GM21528 (cell line): ENCODE data around the gene PACRG.
"Not testable (repeated sequence)": the region's sequence is repeated elsewhere in the genome, so short reads cannot be mapped to it uniquely, and the experiment has no call there.

ENCODE experiments used
- ATAC-seq: cut with Tn5 transposase; IDR thresholded peaks from one replicate; pipeline ENCODE4 v1.9.1; 2021; ENCODE audit warnings: mild to moderate bottlenecking, moderate library complexity; ENCODE audit not compliant: unreplicated experiment, low FRiP score

The PACRG gene

GRCh38 chr6:163296835-163297519 lies 569.2 kb downstream of the PACRG start:
- ATAC-seq: no peak

- no peak for ATAC-seq
Measured at GRCh38 chr6:163298079-163298830, 570.5 kb downstream of the PACRG start.

GRCh38 chr6:163300838-163301237 lies 573.1 kb downstream of the PACRG start:
- no peak for ATAC-seq

DNA sequence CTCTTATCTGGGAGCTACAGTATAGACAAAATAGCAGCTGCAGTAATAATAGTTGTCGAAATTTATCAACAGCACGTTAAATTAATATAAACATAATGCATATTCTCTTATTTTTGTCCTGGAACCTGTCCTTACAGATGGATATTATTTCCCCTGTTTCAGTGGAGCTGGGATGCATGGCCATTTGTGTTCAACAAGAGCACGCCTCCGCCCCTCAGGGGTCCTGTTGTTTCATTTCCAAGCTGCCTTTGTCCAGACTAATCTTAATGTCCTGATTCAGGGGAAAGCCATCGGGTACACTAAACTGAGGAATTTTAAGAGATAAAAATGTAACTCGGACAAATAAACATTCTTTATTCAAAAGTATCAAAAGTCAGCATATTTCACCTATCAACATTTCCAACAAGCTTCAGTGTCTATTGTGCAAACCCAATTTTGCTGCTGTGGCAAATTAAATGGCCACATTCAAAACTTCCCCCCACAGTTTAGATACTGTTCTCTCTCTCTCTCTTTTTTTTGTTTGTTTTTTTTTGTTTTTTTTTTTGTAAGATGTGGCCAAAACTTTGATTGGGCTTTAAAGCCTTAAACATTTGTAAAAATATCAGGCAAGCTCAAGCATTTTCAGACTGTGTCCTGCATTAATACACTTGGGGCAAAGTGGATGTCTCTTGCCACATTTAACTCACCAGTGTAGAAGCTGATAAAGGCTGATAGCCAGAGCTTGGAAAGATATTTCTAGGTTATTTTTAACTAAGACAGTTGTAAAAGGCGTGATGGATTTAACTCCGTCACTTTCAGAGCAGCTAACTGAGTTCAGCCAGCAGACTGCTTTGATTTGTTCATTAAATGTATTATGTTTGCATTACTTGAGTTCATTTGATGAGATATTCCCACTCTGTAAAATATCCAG lies 574.2 kb downstream of the PACRG start:
- ATAC-seq: no peak

DNA sequence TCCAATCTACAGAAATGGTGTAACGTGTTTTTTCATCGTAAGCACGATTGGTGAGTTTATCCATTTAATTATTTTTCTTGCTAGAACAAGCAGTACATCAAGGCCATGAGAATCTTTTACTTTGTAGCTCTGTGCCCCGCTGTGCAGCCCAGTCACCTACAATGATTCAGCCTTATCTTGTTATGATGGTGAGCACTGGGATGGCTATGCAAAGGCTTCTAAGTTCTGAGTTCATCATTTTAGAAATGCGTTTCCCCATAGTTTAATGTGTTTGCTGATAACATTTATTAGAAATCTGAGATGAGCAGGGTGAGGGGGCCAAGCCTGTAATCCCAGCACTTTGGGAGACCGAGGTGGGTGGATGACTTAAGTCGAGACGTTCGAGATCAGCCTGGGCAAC lies 575.0 kb downstream of the PACRG start:
- no peak for ATAC-seq

GRCh38 chr6:163306000-163306399 lies 578.2 kb downstream of the PACRG start:
- ATAC-seq: no peak

GRCh38 chr6:163308629-163309440 lies 581.1 kb downstream of the PACRG start:
- ATAC-seq: no peak

GRCh38 chr6:163309491-163310026 lies 581.8 kb downstream of the PACRG start:
- no peak for ATAC-seq

DNA sequence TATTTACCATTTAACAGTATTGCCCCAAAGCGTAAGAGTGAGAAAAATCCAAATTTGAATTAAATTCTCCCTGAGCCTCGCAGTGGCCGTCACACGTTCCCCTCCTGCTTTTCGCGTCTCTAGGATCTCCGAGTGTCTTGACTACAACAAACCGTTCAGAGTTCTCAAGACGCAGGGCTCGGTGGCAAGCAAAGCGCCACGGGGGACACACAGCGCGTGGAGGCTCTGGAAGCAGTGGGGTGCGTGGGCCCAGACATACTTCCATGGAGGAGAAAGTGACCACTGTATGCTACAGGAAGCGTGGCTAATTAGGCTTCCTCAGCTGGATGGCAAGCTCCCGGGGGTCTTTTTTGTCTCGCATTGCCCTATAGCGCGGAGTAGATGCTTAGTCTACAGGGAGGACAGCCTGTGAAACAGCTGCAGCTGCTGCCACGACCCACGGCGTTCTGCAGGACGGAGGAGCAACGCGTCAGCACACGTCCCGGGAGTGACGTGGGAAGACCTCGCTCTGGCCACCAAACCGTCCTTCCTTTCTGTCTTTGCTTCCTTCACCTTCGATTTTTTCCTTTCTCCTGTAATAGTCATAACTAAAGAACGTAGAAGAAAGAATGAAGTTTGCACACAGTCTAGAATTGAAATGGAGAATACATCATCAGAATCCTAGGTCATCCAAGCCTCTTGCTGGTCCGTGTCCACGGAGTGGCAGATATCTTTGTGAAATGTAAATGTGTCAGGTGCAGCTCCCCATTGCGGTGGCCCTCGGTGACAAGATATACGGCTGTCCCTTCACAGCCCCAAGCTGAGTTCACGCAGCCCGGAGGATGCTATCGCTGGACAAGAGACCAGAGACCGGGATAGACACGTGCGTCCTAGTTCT lies 582.6 kb downstream of the PACRG start:
- no peak for ATAC-seq

- no peak for ATAC-seq
Measured at GRCh38 chr6:163310973-163311383, 583.2 kb downstream of the PACRG start.

DNA sequence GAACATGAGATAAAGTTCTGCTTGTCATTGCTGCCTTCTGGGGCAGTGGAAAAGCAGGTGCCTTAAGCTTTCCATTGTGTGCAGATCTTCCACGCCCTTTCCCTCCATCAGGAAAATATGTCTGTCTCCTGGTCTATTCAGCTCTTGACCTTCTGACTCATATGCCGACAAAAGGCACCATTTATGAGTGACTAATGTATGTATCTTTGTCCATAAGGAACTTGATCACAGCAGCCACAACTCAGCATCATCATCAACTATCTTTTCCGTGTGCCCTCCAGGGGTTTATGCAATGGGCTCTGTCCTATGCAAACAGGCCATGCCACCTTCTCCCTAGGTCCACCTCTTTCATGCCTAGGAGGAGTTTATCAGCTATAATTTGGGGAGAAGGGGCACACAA lies 584.1 kb downstream of the PACRG start:
- ATAC-seq: no peak

DNA sequence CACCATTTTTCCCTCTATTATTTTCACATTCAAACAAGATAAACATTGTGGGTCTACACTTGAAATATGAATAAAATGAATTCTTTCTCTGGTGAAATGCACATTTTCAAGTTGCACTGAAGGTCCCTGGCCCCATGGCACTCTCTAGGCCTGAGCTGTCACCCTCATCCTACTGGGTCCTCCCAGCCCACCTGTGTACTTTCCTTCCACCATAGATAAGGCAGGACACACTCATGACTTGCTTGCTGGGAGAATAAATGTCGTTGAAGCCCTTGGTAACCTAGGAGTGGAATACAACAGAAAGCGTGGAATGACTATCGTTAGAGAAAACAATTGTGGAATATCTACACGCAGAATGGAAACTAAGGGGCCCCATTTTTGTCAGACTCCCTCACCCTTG lies 585.8 kb downstream of the PACRG start:
- no peak for ATAC-seq

DNA sequence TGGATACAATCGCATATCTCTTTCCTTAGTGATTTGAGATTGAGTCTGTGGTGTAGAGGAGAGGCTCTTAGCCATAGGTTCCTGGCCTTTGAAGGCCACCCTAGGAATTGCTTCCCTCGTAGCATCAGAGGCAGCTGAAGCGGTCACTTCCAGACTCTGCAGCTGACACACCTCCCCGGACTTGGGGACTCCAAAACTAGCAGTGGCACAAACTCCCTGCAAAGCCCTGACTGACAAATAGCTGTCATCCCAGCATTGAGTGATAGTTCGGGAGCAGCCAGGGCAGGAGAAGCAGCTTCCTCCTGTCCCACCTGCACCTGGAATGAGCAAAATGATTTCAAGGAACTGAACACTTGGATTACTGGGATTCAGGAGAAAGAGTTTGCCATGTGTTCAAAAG lies 586.2 kb downstream of the PACRG start:
- no peak for ATAC-seq

DNA sequence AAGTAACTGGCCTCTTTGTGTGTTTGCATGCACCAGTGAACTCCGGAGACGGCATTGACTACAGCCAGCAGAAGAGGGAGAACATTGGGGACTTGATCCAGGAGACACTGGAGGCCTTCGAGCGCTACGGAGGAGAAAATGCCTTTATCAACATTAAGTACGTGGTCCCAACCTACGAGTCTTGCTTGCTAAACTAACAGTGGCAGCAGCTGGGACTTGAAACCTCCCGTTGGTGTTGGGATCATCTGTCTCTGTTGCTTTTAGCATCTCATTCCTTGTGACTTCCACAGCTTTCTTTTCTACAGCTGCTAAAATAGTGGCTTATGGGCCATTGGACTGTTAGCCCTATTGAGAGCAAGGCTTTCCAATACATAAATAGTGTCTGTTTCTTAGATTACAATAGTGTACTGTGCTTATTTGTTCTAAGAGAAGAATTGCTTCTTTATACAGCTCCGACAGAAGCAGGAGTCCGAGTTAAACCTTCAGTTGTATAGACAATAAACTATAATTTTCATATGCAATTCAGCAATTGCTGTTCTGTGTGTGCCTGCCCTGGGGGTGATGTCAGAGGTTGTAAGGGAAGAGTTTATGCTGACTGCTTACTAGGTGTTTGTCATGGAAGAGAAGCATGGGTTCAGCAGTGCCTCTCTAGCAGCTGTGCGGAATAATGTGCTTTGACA lies 587.2 kb downstream of the PACRG start:
- no peak for ATAC-seq

- not testable (repeated sequence) for ATAC-seq
Measured at GRCh38 chr6:163316866-163317495, 589.2 kb downstream of the PACRG start.

GRCh38 chr6:163318071-163318786 lies 590.5 kb downstream of the PACRG start:
- no peak for ATAC-seq

- no peak for ATAC-seq
Measured at GRCh38 chr6:163319609-163320366, 592.0 kb downstream of the PACRG start.
